Left lung (tissue), 10 donors: ENCODE results near the gene DCAF17. TPM values are rescaled to one million over a fixed set of nuclear protein-coding genes. Genes with fewer than 3 reads are reported as not detected.

Source experiments
- ATAC-seq: fragments of 200-7000 bp; cut with Tn5 transposase; one replicate; pipeline ENCODE4 v1.9.1; 2020; ENCODE audit warnings: moderate library complexity
- DNase-seq, 4 donors: peaks; one replicate each; pipeline ENCODE4 v3.0.0-alpha.2; 2013 to 2020
- H3K27ac ChIP-seq, 2 donors: fragments of 200-600 bp; sonication (generic) in 1 of 2; one replicate each; pipeline versions ENCODE4 v1.5.0 to v1.8.0; 2020 to 2021
- H3K27me3 ChIP-seq, 2 donors: fragments of 200-600 bp; sonication (generic) in 1 of 2; one replicate each; pipeline versions ENCODE4 v1.5.0 to v1.8.0; 2020 to 2021
- H3K36me3 ChIP-seq, 2 donors: fragments of 200-600 bp; sonication (generic) in 1 of 2; one replicate each; pipeline versions ENCODE4 v1.5.0 to v1.8.0; 2020 to 2021
- H3K4me1 ChIP-seq, 2 donors: fragments of 200-600 bp; one replicate each; pipeline ENCODE4 v1.8.0; 2021
- H3K4me3 ChIP-seq, 2 donors: fragments of 200-600 bp; sonication (generic) in 1 of 2; one replicate each; pipeline versions ENCODE4 v1.5.0 to v1.8.0; 2020 to 2021; ENCODE audit warnings: mild to moderate bottlenecking in 1 of 2
- H3K9me3 ChIP-seq, 2 donors: fragments of 200-600 bp; sonication (generic) in 1 of 2; one replicate each; pipeline versions ENCODE4 v1.5.0 to v1.8.0; 2020 to 2021
- CTCF ChIP-seq, 2 donors: fragments of 200-600 bp; sonication (generic) in 1 of 2; IDR thresholded peaks; one replicate each; pipeline versions ENCODE4 v1.5.0 to v1.8.0; 2021; ENCODE audit warnings: antibody characterized with exemption in 2 of 2
- intact Hi-C, 2 donors: fragments of 100-400 bp; cut with DNase I; formaldehyde crosslinking; loops; one replicate each; pipeline versions ENCODE4 v1.11.2 to v1.14.2; 2022
- polyA plus RNA-seq, 6 donors: library from polyadenylated mRNA; unstranded; fragments of 120-200 nt; gene quantifications; one replicate each; pipeline ENCODE4 v1.2.1, GENCODE V29; 2013; ENCODE audit not compliant: insufficient read length in 6 of 6
- total RNA-seq, 2 donors: library from RNA; stranded (reverse); fragmentation: NEBNext Ultra II Directional; extraction: Animal tissue kit (Norgen Biotek cat#: 25700); gene quantifications; one replicate each; pipeline ENCODE4 v1.2.1, GENCODE V29; 2021
- donor health status: DM: no; HTN: yes; CAD: no.
- donor health status: DM: no; HTN: no; CAD: no.

The DCAF17 gene
- total and polyA plus RNA-seq, 8 donors = 14.2 to 36.7 (median 28.3) TPM

GRCh38 chr2:171430516-171431410, 3.3 kb upstream of the DCAF17 start:
- ATAC-seq = no peak
- intact Hi-C loops = no loop called here
- Histone ChIP-seq H3K4me3 (no peak overlapping the region), H3K27ac (no peak overlapping the region), H3K27me3 (no peaks in the 10 kb centered on the region), H3K36me3 (no peaks in the 10 kb centered on the region), H3K4me1 (peaks cover 5 to 24% of the 10 kb centered on the region in 2 donors), H3K9me3 (peaks cover 0 to 10% of the 10 kb centered on the region in 2 donors)
- no peak for TF ChIP-seq CTCF (IDR thresholded peaks at IDR 0.05)
- DNase-seq = no peak

GRCh38 chr2:171431677-171432167, 2.3 kb upstream of the DCAF17 start:
- intact Hi-C loops = no loop called here
- no peak overlapping the region for H3K4me3 ChIP-seq
- ATAC-seq = no peak

GRCh38 chr2:171432206-171432968, 1.6 kb upstream of the DCAF17 start:
- Histone ChIP-seq H3K4me1 (peaks cover 5 to 24% of the 10 kb centered on the region in 2 donors), H3K27ac (no peak overlapping the region), H3K9me3 (peaks cover 0 to 10% of the 10 kb centered on the region in 2 donors), H3K36me3 (peaks cover 0 to 8% of the 10 kb centered on the region in 2 donors), H3K4me3 (peak overlapping the region in 1 of 2 donors; percentile 58), H3K27me3 (no peaks in the 10 kb centered on the region)
- DNase-seq = no peak
- no peak for ATAC-seq
- intact Hi-C loops = no loop called here
- TF ChIP-seq CTCF (IDR thresholded peaks at IDR 0.05) = no peak

More at GRCh38 chr2:171431677-171432167, 2.3 kb upstream of the DCAF17 start:
- Histone ChIP-seq H3K27ac (no peak overlapping the region), H3K4me1 (peaks cover 5 to 24% of the 10 kb centered on the region in 2 donors), H3K27me3 (no peaks in the 10 kb centered on the region), H3K9me3 (peaks cover 0 to 10% of the 10 kb centered on the region in 2 donors), H3K36me3 (peaks cover 0 to 2% of the 10 kb centered on the region in 2 donors)
- no peak for TF ChIP-seq CTCF (IDR thresholded peaks at IDR 0.05)
- peak in 1 of 4 donors; percentile 78 for DNase-seq

- Histone ChIP-seq H3K9me3 (peaks cover 0 to 10% of the 10 kb centered on the region in 2 donors), H3K4me3 (peak overlapping the region; percentile 58 to 75), H3K4me1 (peaks cover 5 to 24% of the 10 kb centered on the region in 2 donors), H3K27ac (peak overlapping the region; percentile 96 to 98), H3K36me3 (peaks cover 0 to 8% of the 10 kb centered on the region in 2 donors), H3K27me3 (no peaks in the 10 kb centered on the region)
- DNase-seq = peak in 3 of 4 donors; percentile 24 to 48 (median 35)
- no peak for TF ChIP-seq CTCF (IDR thresholded peaks at IDR 0.05)
- intact Hi-C loops = no loop called here
- peak; percentile 32 for ATAC-seq
Observed at GRCh38 chr2:171432969-171433762, 860 bp upstream of the DCAF17 start.
